Vagina (tissue), 2 donors: Measurements from ENCODE around the gene NYNRIN.

Source experiments
- CTCF ChIP-seq, 3 experiments: fragments of 450-650 bp in 2 of 3; fragments of 200-600 bp in 1 of 3; sonication (generic) in 1 of 3; IDR thresholded peaks; one replicate each; pipeline ENCODE4 v1.5.1; 2017 to 2019; ENCODE audit warnings: antibody characterized with exemption in 3 of 3, mild to moderate bottlenecking in 2 of 3, moderate library complexity in 2 of 3
- POLR2A ChIP-seq, 2 donors: fragments of 450-650 bp; IDR thresholded peaks; one replicate each; pipeline ENCODE4 v1.6.1; 2017; ENCODE audit warnings: antibody characterized with exemption in 2 of 2, mild to moderate bottlenecking in 2 of 2, moderate library complexity in 2 of 2

- no peak for TF ChIP-seq CTCF (IDR thresholded peaks at IDR 0.05)
- TF ChIP-seq POLR2A (IDR thresholded peaks at IDR 0.05): no peak
These were observed 14.6 kb upstream of the NYNRIN start for GRCh38 chr14:24384169-24384568.
